HG02938 (cell line): ENCODE results near the gene SLIT3.
A peak's percentile ranks its signal among the peaks of the same experiment; 100 is the strongest.

Source experiments
- ATAC-seq: cut with Tn5 transposase; IDR thresholded peaks from one replicate; pipeline ENCODE4 v1.9.1; 2021; ENCODE audit warnings: mild to moderate bottlenecking, moderate library complexity; ENCODE audit not compliant: unreplicated experiment

The SLIT3 gene

DNA sequence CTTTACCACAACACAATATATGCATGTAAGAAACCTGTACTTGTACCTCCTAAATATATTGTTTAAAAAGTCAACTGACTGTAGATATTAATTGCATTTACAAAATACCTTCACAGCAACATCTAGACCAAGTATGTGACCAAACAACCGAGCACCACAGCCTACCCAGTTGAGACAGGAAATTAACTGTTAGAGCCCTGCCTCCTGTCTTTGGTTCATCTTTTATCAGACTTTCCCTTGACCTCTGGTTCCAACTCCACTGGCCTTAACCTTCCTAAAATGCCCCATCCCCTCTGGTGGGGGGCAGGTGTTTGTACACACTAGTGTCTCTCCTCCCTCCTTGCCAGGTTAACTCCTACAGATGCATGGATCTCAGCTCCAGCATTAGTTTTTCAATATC lies 566.8 kb downstream of the SLIT3 start:
- no peak for ATAC-seq

DNA sequence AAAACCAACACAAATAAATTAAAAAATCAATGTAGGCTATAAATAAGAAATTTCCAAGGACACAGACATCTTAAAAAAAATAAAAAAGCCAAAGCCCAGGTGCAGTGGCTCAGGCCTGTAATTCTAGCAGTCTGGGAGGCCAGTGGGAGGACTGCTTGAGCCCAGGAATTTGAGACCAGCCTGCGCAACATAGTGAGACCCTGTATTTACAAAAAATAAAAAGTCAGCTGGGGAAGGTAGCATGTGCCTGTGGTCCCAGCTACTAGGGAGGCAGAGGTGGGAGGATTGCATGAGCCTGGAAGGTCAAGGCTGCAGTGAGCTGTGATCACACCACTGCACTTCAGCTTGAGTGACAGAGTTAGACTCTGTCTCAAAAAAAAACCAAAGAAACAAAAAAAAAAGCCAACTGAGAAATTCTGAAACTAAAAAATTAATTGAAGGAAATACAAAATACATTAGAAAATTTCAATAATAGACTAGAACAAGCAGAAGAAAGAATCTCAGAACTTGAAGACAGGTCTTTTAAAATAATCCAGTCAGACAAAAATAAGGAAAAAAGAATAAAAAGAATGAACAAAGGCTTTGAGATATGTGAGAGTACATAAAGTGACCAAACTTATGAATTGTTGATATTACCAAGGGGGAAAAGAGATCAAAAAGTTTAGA lies 572.3 kb downstream of the SLIT3 start:
- ATAC-seq, result no peak

DNA sequence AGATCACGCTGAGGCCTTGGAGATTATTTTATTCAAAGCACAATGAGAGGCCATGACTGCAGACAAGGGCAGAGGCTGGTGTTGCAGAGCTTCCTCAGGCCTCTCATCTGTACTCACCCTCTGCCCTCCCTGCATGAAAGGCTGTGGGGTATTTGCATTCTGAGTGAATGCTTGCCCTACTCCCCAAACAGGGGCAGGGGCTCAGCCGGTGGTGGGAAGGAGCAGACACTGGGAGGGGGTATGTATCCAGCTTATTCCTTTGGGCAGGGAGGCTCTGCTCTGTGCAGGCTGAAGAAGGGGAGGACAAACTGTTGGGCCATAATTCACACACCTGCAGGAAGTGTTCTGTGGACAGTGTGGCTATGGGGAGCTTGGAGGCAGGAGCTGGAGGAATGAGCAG lies 573.4 kb downstream of the SLIT3 start:
- no peak for ATAC-seq

DNA sequence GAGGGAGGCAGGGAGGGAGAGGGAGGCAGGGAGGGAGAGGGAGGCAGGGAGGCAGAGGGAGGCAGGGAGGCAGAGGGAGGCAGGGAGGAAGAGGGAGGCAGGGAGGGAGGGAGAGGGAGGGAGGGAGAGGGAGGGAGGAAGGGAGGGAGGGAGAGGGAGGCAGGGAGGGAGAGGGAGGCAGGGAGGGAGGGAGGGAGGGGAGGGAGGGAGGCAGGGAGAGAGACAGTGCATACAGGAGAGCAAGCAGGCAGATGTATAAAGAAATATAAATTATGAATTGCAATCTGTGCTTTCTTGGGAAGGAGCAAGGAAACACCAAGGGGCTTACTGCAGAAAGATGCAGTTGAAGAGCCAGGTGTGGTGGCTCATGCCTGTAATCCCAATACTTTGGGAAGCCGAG lies 574.6 kb downstream of the SLIT3 start:
- ATAC-seq, result no peak

DNA sequence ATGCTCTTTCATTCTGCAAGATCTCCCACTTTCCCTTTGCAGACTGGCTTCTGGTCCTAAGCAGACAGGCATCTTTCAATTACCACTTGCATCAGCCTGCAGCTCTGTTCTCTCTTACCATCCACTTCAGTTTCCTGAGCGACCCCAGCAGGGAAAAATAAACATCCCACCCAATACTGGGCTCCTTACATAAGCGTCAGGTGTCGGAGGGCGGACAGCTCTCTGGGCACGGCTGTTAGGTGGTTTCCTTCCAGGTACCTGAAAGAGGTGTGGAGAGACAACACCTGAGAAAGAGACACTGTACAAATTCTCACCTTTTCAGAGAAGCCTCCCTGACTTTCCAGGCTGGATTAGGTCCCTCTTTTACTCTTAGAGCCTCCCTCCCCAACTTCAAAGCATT lies 576.7 kb downstream of the SLIT3 start:
- ATAC-seq, result no peak

DNA sequence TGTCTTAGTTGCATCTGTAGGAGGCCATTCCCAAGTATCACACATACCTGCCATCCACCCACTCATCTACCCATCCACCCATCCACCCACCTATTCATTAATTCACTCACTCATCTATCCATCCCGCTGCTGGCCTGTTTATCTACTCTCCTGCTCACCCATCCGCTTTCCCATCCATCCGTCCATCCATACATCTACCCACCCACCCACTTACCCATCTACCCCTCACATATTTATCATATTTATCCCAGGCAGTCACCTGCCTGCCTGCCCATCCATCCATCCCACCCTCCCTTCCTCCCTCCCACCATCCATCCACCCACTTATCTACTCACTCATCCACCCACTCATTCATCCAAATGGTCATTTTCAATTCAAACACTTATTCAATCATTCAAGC lies 577.9 kb downstream of the SLIT3 start:
- no peak for ATAC-seq

DNA sequence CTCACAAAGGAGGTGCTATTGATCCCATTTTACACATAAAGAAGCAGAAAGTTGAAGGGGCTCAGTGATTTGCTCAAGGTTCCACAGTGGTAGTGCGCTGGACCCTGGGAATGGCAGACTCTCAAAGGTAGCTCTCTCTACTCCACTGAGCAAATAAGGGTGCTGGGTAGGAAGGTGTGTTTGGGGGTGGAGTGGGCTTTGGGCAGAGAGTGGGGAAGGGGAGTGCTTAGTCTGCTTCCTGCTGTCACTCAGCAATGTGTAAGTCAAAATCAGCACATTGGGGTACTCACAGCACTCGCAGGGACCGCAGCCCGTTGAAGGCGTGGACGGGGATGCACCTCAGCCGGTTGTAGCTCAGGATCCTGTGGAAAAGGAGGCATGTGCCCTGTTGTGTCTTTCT lies 579.0 kb downstream of the SLIT3 start:
- no peak for ATAC-seq

DNA sequence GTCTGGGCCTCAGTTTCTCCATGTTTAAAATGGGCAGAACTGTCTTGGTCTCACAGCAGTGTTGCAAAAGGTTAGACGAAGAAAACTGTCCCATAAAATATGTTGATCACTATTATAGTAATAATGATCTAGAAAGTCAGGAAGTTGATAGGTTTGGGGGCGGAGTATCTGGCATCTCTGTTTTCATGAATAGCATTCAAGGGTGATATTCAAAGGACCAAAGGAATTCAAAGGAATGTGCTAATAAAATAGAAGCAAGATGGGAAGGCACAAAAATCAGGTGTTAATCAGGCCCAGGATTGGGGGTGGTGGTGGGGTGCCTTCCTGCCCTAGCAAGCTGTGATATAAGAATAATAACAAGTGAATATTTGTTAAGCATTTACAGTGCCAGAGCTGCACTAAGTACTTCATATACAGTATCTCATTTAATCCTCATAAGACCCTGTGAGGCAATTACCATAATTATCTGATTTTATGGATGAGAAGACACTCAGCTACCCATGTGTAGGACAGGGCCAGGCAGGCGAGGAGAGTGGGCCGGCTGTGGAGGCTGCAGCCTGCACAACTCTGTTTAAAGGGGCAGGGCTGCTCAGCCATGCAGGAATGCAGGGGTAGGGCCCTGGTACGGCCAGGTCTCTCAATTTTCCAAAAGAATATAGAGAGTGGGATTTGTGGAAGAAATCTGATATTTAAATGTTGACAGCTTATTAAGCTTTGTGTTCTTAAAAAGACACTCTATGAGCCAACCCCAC lies 579.8 kb downstream of the SLIT3 start:
- no peak for ATAC-seq

DNA sequence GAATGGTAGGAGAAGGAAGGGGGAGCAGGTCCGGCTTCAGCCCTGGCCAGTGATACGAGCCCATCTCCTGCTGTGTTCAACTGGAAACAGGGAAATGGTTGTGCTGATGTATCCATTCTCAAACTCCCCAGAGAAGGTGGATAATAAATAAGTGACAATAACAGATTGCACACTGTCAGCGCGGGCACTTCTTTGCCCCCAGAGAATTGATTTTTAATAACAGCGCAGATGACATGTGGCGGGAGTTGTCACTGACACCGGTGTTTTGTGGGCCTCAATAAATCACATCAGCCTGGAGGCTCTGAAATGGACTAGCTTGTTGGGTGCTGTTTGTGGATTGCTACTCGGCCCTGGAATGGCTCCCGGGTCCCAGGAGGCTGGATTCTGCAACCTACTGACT lies 580.4 kb downstream of the SLIT3 start:
- ATAC-seq, result no peak

DNA sequence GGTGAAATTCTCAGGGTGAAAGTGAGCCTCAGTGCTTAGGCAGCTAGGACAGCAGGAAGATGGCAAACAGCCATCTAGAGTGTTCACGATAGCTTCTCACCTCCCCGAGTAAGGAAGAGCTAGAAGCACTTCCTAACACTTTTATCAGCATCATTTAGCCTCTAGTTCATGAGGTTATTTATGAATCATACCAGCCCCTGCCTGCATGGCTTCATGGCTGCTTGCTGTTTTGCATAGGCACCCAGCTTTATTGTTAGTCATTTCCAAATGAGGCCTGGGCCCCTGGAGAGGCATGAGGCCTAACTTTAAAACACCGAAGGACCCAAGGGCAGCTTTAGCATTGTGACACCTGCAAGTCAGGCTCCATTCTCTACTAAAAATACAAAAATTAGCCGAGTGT lies 586.9 kb downstream of the SLIT3 start:
- peak; percentile 49 for ATAC-seq

DNA sequence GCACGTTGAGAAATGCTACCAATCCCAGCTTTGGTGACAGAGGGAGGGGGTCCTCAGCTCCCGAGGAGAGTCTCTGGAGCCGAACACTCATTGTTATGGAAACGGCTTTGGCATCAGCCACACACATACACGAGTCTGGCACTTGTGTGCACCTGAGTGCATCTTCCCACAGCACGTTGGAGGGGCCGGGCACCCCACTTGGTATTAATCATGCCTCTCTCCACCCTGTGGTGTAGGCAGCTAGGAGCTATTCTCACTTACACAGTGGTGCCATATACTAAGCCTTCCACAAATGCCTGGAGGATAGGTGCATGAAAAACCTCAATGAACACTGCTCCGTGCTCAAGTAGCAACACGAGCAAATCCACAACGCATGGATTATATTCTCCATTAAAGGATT lies 587.9 kb downstream of the SLIT3 start:
- no peak for ATAC-seq

DNA sequence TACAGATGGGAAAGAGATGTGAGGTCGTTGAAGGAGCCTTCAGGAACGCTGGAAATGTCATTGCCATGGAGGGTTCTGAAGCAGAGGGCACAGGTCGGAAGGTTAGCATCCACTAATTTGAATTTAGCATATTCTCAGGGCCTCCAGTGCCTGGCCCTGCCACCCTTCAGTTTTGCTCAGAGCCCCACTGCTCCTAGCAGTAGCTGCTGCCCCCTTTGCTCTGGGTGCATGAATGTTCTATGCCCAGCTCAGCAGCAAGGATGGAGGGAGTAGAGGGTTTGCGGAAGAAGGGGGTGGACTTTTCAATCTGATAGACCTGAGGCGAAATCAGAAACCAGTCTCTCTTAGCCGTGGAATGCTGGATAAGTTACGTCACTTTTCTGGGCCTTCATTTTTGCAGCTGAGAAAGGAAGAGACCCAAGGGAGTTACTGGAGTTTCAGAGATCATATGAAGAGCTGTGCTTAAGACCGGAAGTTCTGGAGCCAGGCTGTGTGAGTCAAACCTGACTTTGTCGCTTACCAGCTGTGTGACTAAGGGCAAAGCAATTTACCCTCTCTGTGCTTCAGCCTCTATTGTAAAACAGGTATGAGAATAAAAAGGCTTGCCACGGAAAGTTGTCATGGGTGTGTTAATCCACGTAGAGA lies 588.5 kb downstream of the SLIT3 start:
- ATAC-seq, result no peak

DNA sequence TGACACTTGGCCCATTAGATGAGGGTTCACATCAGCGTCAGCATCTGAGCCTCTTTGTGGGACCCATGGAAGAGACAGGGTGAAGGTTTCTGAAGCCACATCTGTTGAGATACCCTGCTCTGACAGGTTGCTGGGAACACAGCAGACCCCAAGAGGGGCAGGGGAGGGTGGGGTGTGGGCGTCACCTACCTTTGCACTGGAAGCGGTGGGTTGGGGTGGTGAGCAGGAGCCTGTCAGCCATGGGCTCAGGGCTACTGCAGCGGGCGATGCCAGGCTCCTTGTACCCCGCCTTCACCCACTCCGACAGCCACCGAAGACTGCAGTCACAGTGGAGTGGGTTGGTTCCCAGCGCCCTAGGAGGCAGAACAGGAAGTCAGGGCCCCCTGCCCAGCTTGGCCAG lies 590.2 kb downstream of the SLIT3 start:
- no peak for ATAC-seq

DNA sequence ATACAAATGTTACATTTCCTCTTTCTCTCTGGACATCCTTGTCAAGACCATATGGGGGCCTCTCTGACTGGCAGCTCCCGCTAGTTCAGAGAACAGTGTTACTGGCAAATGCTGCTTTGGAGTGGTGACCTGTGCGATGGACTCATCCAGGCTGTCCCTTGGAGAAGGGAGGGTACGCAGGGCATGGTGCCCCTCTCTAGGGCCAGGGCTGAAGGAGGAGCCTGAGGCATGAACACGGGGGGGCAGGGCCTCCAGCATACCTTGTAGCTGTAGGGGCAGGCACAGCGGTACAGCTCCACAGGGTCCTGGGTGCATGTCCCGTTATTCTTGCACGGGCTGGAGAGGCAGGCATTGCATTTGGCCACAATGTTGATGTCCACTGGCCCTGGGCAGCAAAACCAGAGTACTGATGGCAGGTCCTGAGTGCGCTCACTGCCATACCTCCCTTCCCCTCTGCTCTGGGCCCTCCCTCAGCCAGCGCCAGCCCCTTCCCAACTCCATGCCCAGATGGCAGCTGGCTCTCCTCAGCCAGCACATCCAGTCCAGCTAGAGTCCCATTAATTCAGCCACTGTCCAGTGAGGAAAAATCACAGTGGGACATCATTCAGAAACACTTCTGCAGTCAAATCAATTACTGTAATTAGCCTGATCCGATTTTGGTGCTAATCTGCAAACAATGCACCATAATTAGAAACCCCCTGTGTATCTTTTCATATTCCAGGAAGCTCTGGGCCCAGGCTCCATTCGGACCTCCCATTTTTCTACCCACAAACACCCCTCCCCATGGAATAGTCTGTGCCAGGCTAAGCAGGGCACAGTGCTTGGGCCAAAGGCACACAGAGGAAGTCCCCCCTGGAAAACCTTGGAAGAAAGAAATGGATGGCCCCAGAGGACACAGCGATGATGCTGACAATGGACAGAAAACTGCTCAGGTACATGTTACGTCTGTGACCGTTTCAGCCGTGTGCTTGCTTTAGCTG lies 592.9 kb downstream of the SLIT3 start:
- ATAC-seq, result no peak

DNA sequence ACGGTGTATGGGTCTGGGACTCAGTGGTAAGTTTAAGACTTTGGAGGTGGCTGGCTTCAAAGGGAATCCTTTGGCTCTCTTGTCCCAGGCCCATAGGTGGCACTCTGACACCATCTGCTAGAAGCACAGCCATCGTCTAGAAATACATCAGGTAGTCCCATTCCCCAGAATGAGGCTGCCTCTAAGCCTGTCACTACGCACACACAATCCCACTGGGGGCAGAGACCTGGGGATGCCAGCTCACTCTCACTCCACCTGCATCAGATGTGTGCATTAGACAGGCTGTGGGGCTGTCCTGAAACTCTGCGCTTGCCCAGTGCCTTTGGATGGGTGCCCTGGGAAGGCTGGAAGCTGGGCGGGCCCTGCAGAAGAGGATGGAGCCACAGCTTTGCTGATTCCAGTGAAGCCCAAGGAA lies 594.3 kb downstream of the SLIT3 start:
- no peak for ATAC-seq

DNA sequence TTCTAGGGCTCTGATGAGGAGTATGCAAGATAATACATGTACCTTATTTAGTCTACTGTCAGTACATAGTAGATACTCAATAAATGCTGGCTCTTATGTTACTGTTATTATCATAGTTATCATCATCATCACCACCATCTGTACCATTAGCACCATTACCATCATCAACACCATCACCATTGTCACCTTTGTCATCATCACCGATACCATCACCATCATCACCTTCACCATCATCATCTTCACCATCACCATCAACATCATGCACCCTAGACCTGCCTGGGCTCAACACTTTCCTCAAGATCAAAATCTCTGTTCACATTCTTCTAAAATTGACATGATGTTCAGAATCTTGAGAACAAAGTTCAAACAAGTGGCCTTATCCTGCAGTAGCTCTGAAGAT lies 595.6 kb downstream of the SLIT3 start:
- no peak for ATAC-seq

DNA sequence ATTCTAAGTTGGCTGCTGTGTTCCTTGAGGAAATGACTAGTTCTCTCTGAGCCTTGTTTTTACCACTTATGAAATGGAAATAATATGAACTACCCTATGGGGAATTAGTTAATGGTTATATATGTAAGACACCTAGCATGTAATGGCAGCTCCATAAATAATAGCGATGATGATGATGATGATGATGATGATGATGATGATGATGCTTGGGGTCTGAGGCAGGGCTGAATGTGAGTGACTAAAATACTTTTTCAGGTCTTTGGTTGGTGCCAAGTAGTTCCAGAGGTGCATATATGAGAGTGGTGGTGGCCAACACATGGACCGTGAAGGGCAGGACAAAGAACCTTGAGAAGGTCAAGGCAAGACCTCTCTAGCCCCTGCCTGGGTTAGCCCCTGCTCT lies 598.4 kb downstream of the SLIT3 start:
- ATAC-seq, result no peak

DNA sequence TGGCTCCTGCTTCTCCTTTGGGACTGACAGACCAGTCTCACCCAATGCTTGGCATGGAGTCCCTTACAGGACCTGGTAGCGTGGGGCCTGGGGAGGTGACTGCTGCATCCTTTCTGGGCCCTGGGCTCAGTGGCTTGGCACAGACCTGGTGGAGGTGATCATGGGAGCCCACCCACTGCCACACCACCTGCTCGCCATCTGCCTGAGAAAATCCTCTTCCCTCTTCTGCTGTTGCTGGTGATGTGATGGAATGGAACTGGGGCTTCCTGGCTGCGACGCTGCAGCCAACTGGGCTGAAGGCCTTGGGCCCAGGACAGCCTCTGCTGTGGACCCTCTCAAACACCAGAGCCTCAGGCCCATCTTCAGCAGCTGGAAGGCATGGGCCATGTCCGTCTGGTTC lies 599.3 kb downstream of the SLIT3 start:
- ATAC-seq, result no peak

DNA sequence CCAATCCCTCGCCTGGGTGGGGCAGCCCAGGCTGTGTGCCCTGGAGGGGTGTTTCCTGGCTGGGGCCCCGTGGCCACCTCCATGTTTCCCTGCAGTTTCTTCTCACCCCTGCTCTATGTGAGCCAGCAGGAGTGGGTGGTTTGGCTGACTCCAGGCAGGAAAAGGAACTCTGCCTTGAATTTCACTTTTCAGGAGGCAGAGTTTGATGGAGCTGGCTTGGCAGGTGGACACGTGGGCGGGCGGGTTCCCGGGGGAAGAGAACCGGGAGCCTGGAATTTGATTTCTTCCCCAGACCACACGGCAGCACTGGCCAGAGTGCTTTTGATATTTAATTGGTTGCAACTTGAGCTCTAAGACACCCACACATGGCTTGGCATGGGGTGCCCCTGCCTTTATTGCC lies 601.9 kb downstream of the SLIT3 start:
- no peak for ATAC-seq

DNA sequence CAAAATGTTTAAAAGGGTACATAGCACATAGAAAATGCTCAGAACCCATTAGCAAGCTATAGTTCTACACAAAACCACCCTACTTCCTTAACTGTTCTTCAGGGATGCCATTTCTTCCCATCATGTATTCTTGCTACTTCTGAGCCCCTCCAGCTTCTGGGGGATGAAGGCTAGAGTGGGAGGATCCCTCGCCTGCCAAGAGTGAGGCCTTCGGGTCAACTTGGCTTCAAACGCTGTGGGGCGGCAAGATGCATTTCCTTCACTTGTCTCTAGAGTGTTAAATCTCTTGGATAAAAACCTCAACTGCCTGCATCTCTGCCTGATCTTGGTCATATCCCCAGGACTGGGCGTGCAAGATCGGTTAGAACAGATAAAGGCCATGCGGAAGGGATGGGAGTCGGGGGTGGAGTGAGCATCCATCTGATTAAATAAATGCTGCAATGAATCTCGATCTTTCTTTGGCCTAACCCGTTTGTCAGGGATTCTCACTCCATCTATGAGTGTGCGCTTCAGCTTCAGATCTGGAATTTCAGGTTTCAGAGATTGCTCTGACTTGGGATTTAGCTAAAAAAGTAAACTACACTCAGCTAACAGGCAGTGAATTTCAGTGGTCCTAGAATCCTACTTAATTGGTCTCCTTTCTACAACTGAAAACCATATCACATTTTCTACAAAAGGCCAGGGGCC lies 603.8 kb downstream of the SLIT3 start:
- no peak for ATAC-seq

DNA sequence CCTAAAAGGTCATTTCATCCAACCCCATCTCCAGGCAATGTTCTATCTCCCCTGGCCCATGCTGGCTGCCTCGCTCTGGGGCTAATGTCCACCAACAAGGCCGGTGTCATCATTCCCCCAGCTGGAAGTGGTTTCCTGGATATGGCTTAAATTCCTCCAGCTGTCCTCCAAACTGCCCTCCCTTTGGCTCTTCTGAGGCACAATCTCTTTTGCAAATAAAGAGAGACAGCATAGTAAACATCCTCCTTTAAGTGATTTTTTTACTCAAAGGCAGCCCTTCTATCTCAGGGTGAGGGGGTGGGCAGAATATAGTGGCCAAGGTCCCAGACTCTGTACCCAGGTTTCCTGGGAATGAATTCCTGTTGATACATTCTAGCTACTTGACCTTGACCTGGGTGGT lies 604.3 kb downstream of the SLIT3 start:
- ATAC-seq, result no peak
